Activated CD4-positive, alpha-beta T cell treated with anti-CD3 and anti-CD28 coated beads for 36 hours (primary cell): ENCODE data around the gene UBTD1. TPM values are rescaled to one million over a fixed set of nuclear protein-coding genes. Genes with fewer than 3 reads are reported as not detected.

Experiments used
- ATAC-seq: fragments of 200-7000 bp; cut with Tn5 transposase; one replicate; pipeline ENCODE4 v1.10.0; 2021; ENCODE audit warnings: mild to moderate bottlenecking, moderate library complexity
- CTCF ChIA-PET: fragments of 350-600 bp; sonication (Branson Sonifier 250); formaldehyde crosslinking; loops from one replicate; lab custom pipeline; 2021; ENCODE audit warnings: antibody characterized with exemption; lab: Charles Lee
- POLR2A ChIA-PET: fragments of 350-600 bp; sonication (Branson Sonifier 250); formaldehyde crosslinking; loops from one replicate; lab custom pipeline; 2021; ENCODE audit warnings: antibody characterized with exemption, inconsistent platforms; lab: Charles Lee
- DNase-seq: peaks from one replicate; pipeline ENCODE4 v3.0.0-alpha.2; 2020
- H3K27ac Mint-ChIP-seq: one replicate; pipeline ENCODE4 v1.8.0; 2021; ENCODE audit warnings: mixed read lengths
- H3K27me3 Mint-ChIP-seq: one replicate; pipeline ENCODE4 v1.8.0; 2021; ENCODE audit warnings: mixed read lengths
- H3K36me3 Mint-ChIP-seq: one replicate; pipeline ENCODE4 v1.8.0; 2021; ENCODE audit warnings: low read depth, mixed read lengths
- H3K4me1 Mint-ChIP-seq: one replicate; pipeline ENCODE4 v1.8.0; 2021; ENCODE audit warnings: mixed read lengths
- H3K4me3 Mint-ChIP-seq: one replicate; pipeline ENCODE4 v1.8.0; 2021; ENCODE audit warnings: mild to moderate bottlenecking, moderate library complexity, mixed read lengths
- H3K9me3 Mint-ChIP-seq: one replicate; pipeline ENCODE4 v1.8.0; 2021; ENCODE audit warnings: low read depth, mixed read lengths
- intact Hi-C, 2 experiments: fragments of 100-400 bp; cut with DNase I in 1 of 2; cut with micrococcal nuclease in 1 of 2; formaldehyde crosslinking; loops; one replicate each; pipeline versions ENCODE4 v1.14.2 to v1.15.1; 2022 to 2024; cut with DNase I, micrococcal nuclease
- total RNA-seq, 2 experiments: library from RNA; stranded (reverse); gene quantifications; one replicate each; pipeline ENCODE4 v1.2.3, GENCODE V29; 2021

Gene UBTD1
- total RNA-seq, 2 experiments from 2014 or later, result 1.4 to 1.5 TPM

DNA sequence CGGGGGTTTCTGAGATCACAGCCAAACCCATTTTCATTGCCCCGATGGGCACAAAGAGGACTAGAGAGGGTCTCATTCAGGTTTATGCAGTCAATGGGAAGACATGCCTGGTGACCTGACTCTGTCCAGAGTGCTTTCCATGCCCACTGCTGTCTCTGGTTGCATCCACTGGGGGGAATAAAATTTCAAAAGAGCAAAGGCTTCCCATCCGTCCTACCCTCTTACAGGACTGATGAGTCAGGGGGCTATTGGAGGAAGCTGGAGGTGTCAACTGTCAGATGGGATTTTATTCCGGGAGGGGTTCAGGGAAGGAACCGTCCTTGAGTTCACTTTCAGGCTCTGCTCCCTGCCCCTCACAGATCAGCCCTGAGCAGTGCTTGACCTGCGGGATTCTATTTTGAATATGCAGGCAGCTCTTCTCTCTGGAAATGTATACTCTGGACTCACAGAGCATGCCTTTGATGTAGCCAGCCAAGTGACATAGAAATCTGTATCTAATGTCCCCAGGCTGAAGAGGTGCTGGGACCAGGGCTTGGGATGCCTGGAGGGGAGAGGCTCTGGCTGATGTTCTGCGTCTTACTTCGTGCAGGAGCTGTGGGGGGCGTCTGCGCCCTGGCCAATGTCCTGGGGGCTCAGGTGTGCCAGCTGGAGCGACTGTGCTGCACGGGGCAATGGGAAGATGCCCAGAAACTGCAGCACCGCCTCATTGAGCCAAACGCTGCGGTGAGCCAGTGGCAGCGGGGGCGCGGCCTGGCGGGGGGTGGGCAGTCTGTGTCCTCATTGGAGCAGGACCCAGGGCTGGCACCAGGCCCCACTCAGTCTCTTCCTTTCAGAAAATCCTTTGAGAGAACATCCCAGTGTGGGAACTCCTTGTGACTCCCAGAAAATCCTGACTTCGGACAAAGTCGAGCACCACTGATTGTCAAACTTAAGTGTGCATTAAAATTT, 102.8 kb downstream of the UBTD1 start:
- Mint-ChIP-seq H3K9me3 (no peaks in the 10 kb centered on the region), H3K4me3 (no peak overlapping the region), H3K27ac (no peak overlapping the region), H3K27me3 (no peaks in the 10 kb centered on the region), H3K36me3 (no peaks in the 10 kb centered on the region), H3K4me1 (no peaks in the 10 kb centered on the region)
- intact Hi-C loops, result no loop called here
- ChIA-PET POLR2A (no interaction called here), CTCF (interaction anchor here (0.9 kb wide), 1 partner anchor 30 kb away, joined by 3 read pairs; no protein-coding TSS in a partner anchor)
- DNase-seq (no peak), ATAC-seq (no peak)

DNA sequence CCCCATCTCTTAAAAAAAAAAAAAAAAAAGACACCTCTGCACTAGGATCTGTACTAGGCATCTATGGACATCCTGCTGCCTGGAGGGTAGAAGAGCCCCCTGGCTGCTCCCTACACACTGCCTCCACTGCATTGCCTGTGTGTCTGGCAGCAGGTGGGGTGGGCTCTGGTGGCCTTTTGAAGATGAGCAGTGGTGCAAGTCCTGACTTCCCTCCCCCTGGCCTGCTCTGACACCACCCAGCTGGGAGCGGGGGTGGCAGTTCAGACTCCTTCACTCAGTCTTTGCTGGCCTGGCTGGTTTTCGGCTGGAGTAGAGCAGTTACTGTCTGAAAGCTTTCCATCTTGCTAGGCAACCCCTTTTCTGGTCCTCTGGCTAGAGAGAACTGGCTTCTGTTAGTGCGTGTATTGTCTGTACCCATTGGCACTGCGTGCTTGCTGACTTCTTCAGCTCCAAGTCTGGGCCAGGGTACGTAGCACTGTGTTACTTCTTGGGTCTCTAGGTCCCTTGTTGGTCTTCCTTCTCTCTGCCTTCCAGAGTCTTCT, 108.4 kb downstream of the UBTD1 start:
- Mint-ChIP-seq H3K9me3 (no peaks in the 10 kb centered on the region), H3K27ac (no peak overlapping the region), H3K4me3 (no peak overlapping the region), H3K36me3 (no peaks in the 10 kb centered on the region), H3K27me3 (no peaks in the 10 kb centered on the region), H3K4me1 (no peaks in the 10 kb centered on the region)
- ChIA-PET POLR2A (no interaction called here), CTCF (no interaction called here)
- intact Hi-C loops, result no loop called here
- no peak for ATAC-seq
- DNase-seq, result no peak

DNA sequence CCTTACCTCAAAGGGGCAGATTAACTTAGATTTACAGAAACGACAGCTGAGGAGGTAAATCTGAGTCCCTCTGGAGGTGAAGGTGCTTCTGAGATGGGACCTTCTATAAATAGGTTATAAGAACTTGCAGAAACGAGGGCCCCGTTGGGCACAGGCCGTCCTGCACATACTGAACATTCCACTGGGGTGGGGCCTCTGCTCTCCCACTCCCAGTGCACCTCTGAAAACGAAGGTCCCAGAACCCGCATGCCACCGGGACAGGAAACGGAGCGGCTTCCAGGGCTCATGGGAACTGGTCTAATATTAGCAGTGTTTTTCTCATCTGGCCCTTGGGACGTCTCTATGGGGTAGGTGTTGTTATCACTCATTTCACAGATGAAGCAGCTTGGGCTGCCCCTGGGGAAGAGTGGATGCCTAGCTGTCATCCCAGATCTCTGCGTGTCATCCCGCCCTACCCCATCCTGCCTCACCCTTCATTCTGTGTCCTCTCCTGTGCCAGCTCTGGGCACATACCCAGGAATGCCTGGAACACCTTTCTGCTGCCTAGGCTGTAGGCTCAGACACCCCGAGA, 110.4 kb downstream of the UBTD1 start:
- Mint-ChIP-seq H3K27ac (no peak overlapping the region), H3K27me3 (no peaks in the 10 kb centered on the region), H3K9me3 (no peaks in the 10 kb centered on the region), H3K4me1 (no peaks in the 10 kb centered on the region), H3K4me3 (no peak overlapping the region), H3K36me3 (no peaks in the 10 kb centered on the region)
- no peak for ATAC-seq
- DNase-seq, result no peak
- intact Hi-C loops, result no loop called here
- CTCF ChIA-PET, result interaction anchor here (0.5 to 1.4 kb wide), 3 partner anchors 11 to 735 kb away, joined by 4 to 6 read pairs (median 4); no protein-coding TSS in a partner anchor
- POLR2A ChIA-PET, result interaction anchor here (0.6 kb wide), 1 partner anchor 117 kb away, joined by 4 read pairs; no protein-coding TSS in a partner anchor

DNA sequence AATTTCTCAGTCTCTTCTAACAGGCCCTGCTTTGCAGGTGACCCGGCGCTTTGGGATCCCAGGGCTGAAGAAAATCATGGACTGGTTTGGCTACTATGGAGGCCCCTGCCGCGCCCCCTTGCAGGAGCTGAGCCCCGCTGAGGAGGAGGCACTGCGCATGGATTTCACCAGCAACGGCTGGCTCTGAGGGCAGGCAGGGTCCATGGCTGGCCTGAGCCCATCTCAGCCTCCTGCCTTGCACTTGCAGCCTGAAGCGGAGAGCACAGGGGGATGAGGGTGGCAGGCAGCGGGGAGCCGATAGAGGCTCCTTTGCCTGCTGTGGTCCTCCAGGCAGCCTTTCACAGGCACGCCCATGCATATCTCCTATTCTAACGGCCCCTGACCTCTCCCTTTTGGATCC, 112.7 kb downstream of the UBTD1 start:
- Mint-ChIP-seq H3K27ac (no peak overlapping the region), H3K4me3 (no peak overlapping the region), H3K4me1 (no peaks in the 10 kb centered on the region), H3K9me3 (no peaks in the 10 kb centered on the region), H3K27me3 (no peaks in the 10 kb centered on the region), H3K36me3 (no peaks in the 10 kb centered on the region)
- ChIA-PET CTCF (interaction anchor here (1.6 kb wide), 1 partner anchor 39 kb away, joined by 5 read pairs; the partner anchor contains the start of gene ANKRD2), POLR2A (no interaction called here)
- intact Hi-C loops, result no loop called here
- ATAC-seq (no peak), DNase-seq (no peak)

DNA sequence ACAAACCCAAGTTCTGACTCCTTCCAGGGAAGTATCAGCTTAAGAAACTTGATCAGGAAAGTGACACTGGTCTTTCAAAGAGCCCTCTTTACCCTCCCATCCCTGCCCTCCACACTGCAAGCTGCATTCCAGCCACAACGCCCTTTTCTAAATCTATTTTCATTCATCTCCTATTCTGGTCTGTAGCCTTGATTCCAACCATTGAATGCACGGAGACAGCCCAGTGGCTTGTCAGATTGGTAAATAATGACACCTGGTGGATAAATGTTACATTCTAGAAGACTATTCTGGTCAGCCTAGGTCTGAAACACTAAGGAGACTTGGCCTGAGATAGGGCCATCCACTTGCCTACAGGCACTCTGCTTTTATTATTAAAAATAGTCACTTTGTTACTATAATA, 113.7 kb downstream of the UBTD1 start:
- intact Hi-C loops, result loop anchor here in 1 of 2 experiments (1.0 kb wide), 1 partner anchor 40 kb away; the partner anchor contains the start of gene ANKRD2
- CTCF ChIA-PET, result interaction anchor here (1.2 to 1.6 kb wide), 2 partner anchors 10 to 40 kb away, joined by 5 to 6 read pairs; partner anchors contain the start of gene ANKRD2

DNA sequence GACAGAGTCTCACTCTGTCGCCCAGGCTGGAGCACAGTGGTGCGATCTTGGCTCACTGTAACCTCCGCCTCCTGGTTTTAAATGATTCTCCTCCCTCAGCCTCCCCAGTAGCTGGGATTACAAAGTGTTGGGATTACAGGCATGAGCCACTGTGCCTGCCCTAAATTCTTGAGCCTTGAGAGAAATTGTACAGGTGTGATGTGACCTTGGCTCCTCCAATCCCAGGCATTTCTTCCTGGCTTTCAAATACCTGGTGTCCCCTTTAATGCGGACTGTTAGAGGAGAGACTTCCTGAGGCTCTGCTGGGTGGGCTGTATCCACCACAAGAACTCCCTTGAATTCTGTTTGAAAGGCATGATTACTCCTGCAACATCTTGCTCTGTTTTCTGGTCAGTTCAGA, 119.6 kb downstream of the UBTD1 start:
- ChIA-PET POLR2A (no interaction called here), CTCF (no interaction called here)
- Mint-ChIP-seq H3K9me3 (no peaks in the 10 kb centered on the region), H3K27ac (no peak overlapping the region), H3K36me3 (no peaks in the 10 kb centered on the region), H3K27me3 (no peaks in the 10 kb centered on the region), H3K4me3 (no peak overlapping the region), H3K4me1 (no peaks in the 10 kb centered on the region)
- intact Hi-C loops, result no loop called here
- ATAC-seq (no peak), DNase-seq (no peak)

More for the DNA sequence above, 113.7 kb downstream of the UBTD1 start:
- ATAC-seq, result no peak
- Mint-ChIP-seq H3K4me1 (no peaks in the 10 kb centered on the region), H3K36me3 (no peaks in the 10 kb centered on the region), H3K27me3 (no peaks in the 10 kb centered on the region), H3K27ac (no peak overlapping the region), H3K4me3 (no peak overlapping the region), H3K9me3 (no peaks in the 10 kb centered on the region)
- POLR2A ChIA-PET, result no interaction called here
- DNase-seq, result no peak

DNA sequence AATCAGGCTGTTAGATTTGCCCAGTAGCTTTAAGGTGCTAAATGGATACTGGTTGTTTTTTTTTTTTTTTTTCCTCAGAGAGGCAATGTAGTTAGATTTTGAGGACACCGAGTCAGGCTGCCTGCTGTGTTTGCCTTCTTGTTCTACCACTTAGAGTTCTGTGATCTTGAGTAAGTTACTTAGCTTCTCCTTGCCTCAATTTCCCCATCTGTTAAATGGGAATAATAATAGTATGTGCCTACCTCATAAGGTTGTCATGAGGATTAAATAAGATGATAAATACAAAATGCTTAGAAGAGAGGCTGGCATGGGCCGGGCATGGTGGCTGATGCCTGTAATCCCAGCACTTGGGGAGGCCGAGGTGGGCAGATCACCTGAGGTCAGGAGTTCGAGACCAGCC, 120.0 kb downstream of the UBTD1 start:
- H3K36me3 Mint-ChIP-seq, result no peaks in the 10 kb centered on the region
- H3K4me1 Mint-ChIP-seq, result no peaks in the 10 kb centered on the region
- no peak for DNase-seq
- H3K9me3 Mint-ChIP-seq, result no peaks in the 10 kb centered on the region
- ATAC-seq, result no peak
- no peaks in the 10 kb centered on the region for H3K27me3 Mint-ChIP-seq
- ChIA-PET POLR2A (interaction anchor here (0.5 kb wide), 1 partner anchor 83 kb away, joined by 3 read pairs; no protein-coding TSS in a partner anchor), CTCF (interaction anchor here (0.5 kb wide), 1 partner anchor 782 kb away, joined by 3 read pairs; no protein-coding TSS in a partner anchor)
- H3K4me3 Mint-ChIP-seq, result no peak overlapping the region
- intact Hi-C loops, result no loop called here
- H3K27ac Mint-ChIP-seq, result no peak overlapping the region

Other genes starting within 250 kb of the UBTD1 start
- gene ARHGAP19, start 206.3 kb upstream of the UBTD1 start, total RNA-seq, result 10 to 100 TPM; 55.9 to 70.2 TPM
- 1 to 10 TPM; 1.3 to 1.8 TPM for gene FRAT1, start 179.7 kb upstream of the UBTD1 start, total RNA-seq
- gene FRAT2, start 164.2 kb upstream of the UBTD1 start, total RNA-seq, result 1 to 10 TPM; 3.0 to 4.3 TPM
- gene RRP12, start 97.6 kb upstream of the UBTD1 start, total RNA-seq, result 10 to 100 TPM; 45.9 to 49.4 TPM
- gene PGAM1, start 72.7 kb upstream of the UBTD1 start, total RNA-seq, result 1,000 to 10,000 TPM; 1,151 to 1,499 TPM
- 10 to 100 TPM; 52.3 to 54.2 TPM for gene EXOSC1, start 52.9 kb upstream of the UBTD1 start, total RNA-seq
- 10 to 100 TPM; 34.6 to 42.8 TPM for gene ZDHHC16, start 52.7 kb upstream of the UBTD1 start, total RNA-seq
- 100 to 1,000 TPM in 1 of 2 experiments, 10 to 100 TPM in 1; 91.3 to 107 TPM for gene MMS19, start 502 bp upstream of the UBTD1 start, total RNA-seq
- not detected for gene ANKRD2, start 73.9 kb downstream of the UBTD1 start, total RNA-seq
- gene HOGA1, start 85.5 kb downstream of the UBTD1 start, total RNA-seq, result not detected
- not detected for gene C10orf62, start 90.8 kb downstream of the UBTD1 start, total RNA-seq
- gene MORN4, start 134.6 kb downstream of the UBTD1 start, total RNA-seq, result 1 to 10 TPM; 3.9 to 5.3 TPM
- 1 to 10 TPM; 8.5 to 8.9 TPM for gene PI4K2A, start 141.7 kb downstream of the UBTD1 start, total RNA-seq
- 1 to 10 TPM; 2.1 to 2.2 TPM for gene AVPI1, start 188.3 kb downstream of the UBTD1 start, total RNA-seq
- gene MARVELD1, start 214.8 kb downstream of the UBTD1 start, total RNA-seq, result 1 to 10 TPM; 1.8 to 1.9 TPM
- gene ZFYVE27, start 238.2 kb downstream of the UBTD1 start, total RNA-seq, result 10 to 100 TPM; 20.2 to 22.6 TPM